A673 (cell line): Measurements from ENCODE around the gene ANGPTL2.

Experiments
- CTCF ChIP-seq: fragments of 300-800, 200-600 bp; sonication (generic); conservative IDR thresholded peaks from 2 replicates; pipeline ENCODE4 v1.5.1; 2017; ENCODE audit warnings: low read depth, mild to moderate bottlenecking, antibody characterized with exemption, low read length, moderate library complexity, mixed read lengths
- EZH2 ChIP-seq: fragments of 200-600 bp; sonication (generic); IDR thresholded peaks from 2 replicates; pipeline ENCODE4 v1.6.1; 2017; ENCODE audit warnings: borderline replicate concordance, low read depth, mild to moderate bottlenecking, mixed read lengths, antibody characterized with exemption, low read length; ENCODE audit not compliant: poor library complexity, severe bottlenecking

GRCh38 chr9:127148014-127148413 lies 25.6 kb upstream of the ANGPTL2 start:
- TF ChIP-seq CTCF (no peak), EZH2 (no peak)
